K562 (cell line): ENCODE data around the gene MLX. TPM values are rescaled to one million over a fixed set of nuclear protein-coding genes. Genes with fewer than 3 reads are reported as not detected.

ENCODE experiments used
- ATAC-seq: fragments of 200-7000 bp; cut with Tn5 transposase; 3 replicates; pipeline ENCODE4 v1.9.1; 2020; ENCODE audit warnings: moderate library complexity
- BruUV-seq: library from RNA; stranded (reverse); fragments of 400-500 nt; replicated peaks from 2 replicates; lab custom pipeline; 2021; lab: Mats Ljungman, UMichigan
- CTCF ChIA-PET: fragments of 300-600 bp; formaldehyde crosslinking; extraction: SDS; loops from one replicate; lab custom pipeline; 2021; ENCODE audit warnings: low intra/inter-chr PET ratio; lab: Yijun Ruan, JAX
- POLR2A ChIA-PET: fragments of 300-600, 350-650 bp; sonication (Branson Sonifier 250); formaldehyde crosslinking; extraction: SDS; loops from one replicate; lab custom pipeline; 2021; ENCODE audit warnings: antibody characterized with exemption, inconsistent platforms; lab: Yijun Ruan, JAX
- DNase-seq, 4 experiments: peaks; one replicate each; pipeline versions ENCODE4 v3.0.0 to v3.0.0-alpha.2; 2011 to 2018; ENCODE audit warnings: low spot score in 3 of 4, mixed read lengths in 3 of 4; ENCODE audit errors: extremely low read depth in 1 of 4
- FAIRE-seq: peaks from 2 replicates; lab custom pipeline; 2011; peaks lifted over from hg19 to GRCh38; lab: Jason Lieb, UNC
- H2AFZ ChIP-seq: 2 replicates; pipeline ENCODE4 v1.6.0; 2011; ENCODE audit warnings: low read depth, low read length, control low read depth, inconsistent platforms
- H3K27ac ChIP-seq: fragments of 200-600 bp; 3 replicates; pipeline ENCODE4 v1.8.0; 2011; ENCODE audit warnings: low read depth, mild to moderate bottlenecking, control low read depth, inconsistent platforms, low read length, moderate library complexity, mixed read lengths; ENCODE audit errors: extremely low read depth
- H3K27me3 ChIP-seq, 2 experiments: fragments of 300-600 bp in 1 of 2; 2 replicates in 1 of 2; 3 replicates in 1 of 2; pipeline versions ENCODE4 v1.6.0 to v1.8.0; 2011; ENCODE audit warnings: inconsistent platforms in 2 of 2, low read length in 2 of 2, mild to moderate bottlenecking in 1 of 2, mixed read lengths in 1 of 2, moderate library complexity in 1 of 2; ENCODE audit not compliant: control insufficient read depth in 2 of 2, insufficient read depth in 2 of 2
- H3K36me3 ChIP-seq: fragments of 300-600 bp; 3 replicates; pipeline ENCODE4 v1.8.0; 2011; ENCODE audit warnings: mild to moderate bottlenecking, low read length, inconsistent platforms; ENCODE audit not compliant: control insufficient read depth, insufficient read depth
- H3K4me1 ChIP-seq, 2 experiments: fragments of 200-600 bp in 1 of 2; replicated peaks in 1 of 2; 2 replicates in 1 of 2; 3 replicates in 1 of 2; pipeline versions ENCODE4 v1.5.1 to v1.8.0; 2011; ENCODE audit warnings: inconsistent platforms in 2 of 2, low read length in 2 of 2, mild to moderate bottlenecking in 1 of 2, mixed read lengths in 1 of 2, moderate library complexity in 1 of 2; ENCODE audit not compliant: control insufficient read depth in 2 of 2, insufficient read depth in 2 of 2
- H3K4me2 ChIP-seq: 2 replicates; pipeline ENCODE4 v1.6.1; 2011; ENCODE audit warnings: low read length, control low read depth, inconsistent platforms, mixed read lengths; ENCODE audit not compliant: insufficient read depth
- H3K4me3 ChIP-seq: fragments of 200-600 bp; sonication (generic), shearing (Covaris generic); 2 replicates; pipeline ENCODE4 v1.5.1; 2016; ENCODE audit warnings: control low read depth, inconsistent platforms
- H3K79me2 ChIP-seq: fragments of 200-600 bp; 3 replicates; pipeline ENCODE4 v1.8.0; 2011; ENCODE audit warnings: low read length, inconsistent platforms; ENCODE audit not compliant: control insufficient read depth, insufficient read depth
- H3K9ac ChIP-seq, 2 experiments: 2 replicates each; pipeline versions ENCODE4 v1.6.0 to v1.6.1; 2011; ENCODE audit warnings: low read depth in 2 of 2, low read length in 2 of 2, control low read depth in 1 of 2, inconsistent platforms in 1 of 2, mild to moderate bottlenecking in 1 of 2, mixed read lengths in 1 of 2; ENCODE audit not compliant: insufficient read depth in 1 of 2
- H3K9me1 ChIP-seq: one replicate; pipeline ENCODE4 v1.6.0; 2011; ENCODE audit warnings: inconsistent platforms, mild to moderate bottlenecking, low read length, moderate library complexity; ENCODE audit not compliant: control insufficient read depth, insufficient read depth
- H3K9me3 ChIP-seq: replicated peaks from 2 replicates; pipeline ENCODE4 v1.5.1; 2011; ENCODE audit warnings: low read depth, low read length, inconsistent platforms; ENCODE audit not compliant: control insufficient read depth, insufficient read depth
- H4K20me1 ChIP-seq: replicated peaks from 2 replicates; pipeline ENCODE4 v1.6.1; 2011; ENCODE audit warnings: low read length, inconsistent platforms, mixed read lengths; ENCODE audit not compliant: control insufficient read depth, insufficient read depth
- MEIS2 ChIP-seq: fragments of 450-650 bp; IDR thresholded peaks from 2 replicates; pipeline ENCODE4 v1.6.1; 2014; ENCODE audit warnings: mild to moderate bottlenecking; ENCODE audit not compliant: partially characterized antibody
- PBX2 ChIP-seq, 2 experiments: IDR thresholded peaks in 1 of 2; conservative IDR thresholded peaks in 1 of 2; 2 replicates each; pipeline ENCODE4 v1.6.1; 2016; ENCODE audit warnings: low read depth in 2 of 2, mild to moderate bottlenecking in 1 of 2, missing compliant biosample characterization in 1 of 2, missing genetic modification characterization in 1 of 2, moderate library complexity in 1 of 2
- PURB ChIP-seq: sonication (generic); formaldehyde crosslinking; IDR thresholded peaks from 2 replicates; pipeline ENCODE4 v1.9.0; 2021; ENCODE audit warnings: low read depth, mild to moderate bottlenecking, missing genetic modification reagents
- RBM14 ChIP-seq: fragments of 200-400 bp; formaldehyde crosslinking; IDR thresholded peaks from 2 replicates; pipeline ENCODE4 v1.6.1; 2018; ENCODE audit warnings: low read depth, mild to moderate bottlenecking, low read length, moderate library complexity, borderline replicate concordance; ENCODE audit not compliant: insufficient read depth
- ZNF583 ChIP-seq: fragments of 250-450 bp; sonication (Bioruptor Pico); IDR thresholded peaks from 2 replicates; pipeline ENCODE4 v1.4.0; 2020
- WGBS: fragments of 100-300 bp; shearing (Covaris generic); methylation state at CpG from one replicate; pipeline ENCODE4 v1.1.6; 2016; ENCODE audit warnings: low coverage, mixed read lengths; ENCODE audit not compliant: insufficient coverage; ENCODE audit errors: missing lambda C conversion rate; 5-methylcytosine and 5-hydroxymethylcytosine counted together
- in situ Hi-C: fragments of 300-500 bp; cut with MboI; formaldehyde crosslinking; loops from 4 replicates; pipeline ENCODE4 v1.15.0; 2018; ENCODE audit warnings: inconsistent platforms, mixed read lengths
- intact Hi-C: fragments of 100-400 bp; cut with micrococcal nuclease; formaldehyde crosslinking; loops from 2 replicates; pipeline ENCODE4 v1.14.2; 2022
- polyA plus RNA-seq, 8 experiments: library from polyadenylated mRNA; depleted of rRNA in 4 of 8; stranded (reverse) in 5 of 8; unstranded in 3 of 8; fragments of >200 nt; fragmentation: Nextera tagmentation in 2 of 8; fragmentation: Illumina TruSeq in 1 of 8; extraction: Ambion mirVana in 2 of 8; extraction: Trizol in 1 of 8; gene quantifications; 2 replicates each; pipeline versions ENCODE4 v1.2.1 to v1.2.3, GENCODE V29; 2011 to 2014; ENCODE audit warnings: inconsistent platforms in 1 of 8, missing spikeins in 1 of 8
- total RNA-seq, 7 experiments: library from RNA; depleted of rRNA in 6 of 7; stranded (reverse); fragments of >200 nt in 6 of 7; fragmentation: Illumina TruSeq in 2 of 7; extraction: Trizol in 2 of 7; gene quantifications; 2 replicates each; pipeline versions ENCODE4 v1.2.1 to v1.2.3, GENCODE V29; 2011 to 2021; ENCODE audit warnings: low replicate concordance in 1 of 7
- TF ChIP-seq, protein P1 (sequence below): IDR thresholded peaks from 2 replicates; pipeline ENCODE4 v1.6.1; 2011; ENCODE audit warnings: borderline replicate concordance, low read depth, mild to moderate bottlenecking, moderate library complexity, low read length; ENCODE audit not compliant: insufficient read depth, poor library complexity, severe bottlenecking

The MLX gene
- total and polyA plus RNA-seq, 9 of the 15 experiments (the other 6 are each of a cell fraction or from before 2014, with no cell fraction given) = 42.9 to 100 (median 58.9) TPM

DNA sequence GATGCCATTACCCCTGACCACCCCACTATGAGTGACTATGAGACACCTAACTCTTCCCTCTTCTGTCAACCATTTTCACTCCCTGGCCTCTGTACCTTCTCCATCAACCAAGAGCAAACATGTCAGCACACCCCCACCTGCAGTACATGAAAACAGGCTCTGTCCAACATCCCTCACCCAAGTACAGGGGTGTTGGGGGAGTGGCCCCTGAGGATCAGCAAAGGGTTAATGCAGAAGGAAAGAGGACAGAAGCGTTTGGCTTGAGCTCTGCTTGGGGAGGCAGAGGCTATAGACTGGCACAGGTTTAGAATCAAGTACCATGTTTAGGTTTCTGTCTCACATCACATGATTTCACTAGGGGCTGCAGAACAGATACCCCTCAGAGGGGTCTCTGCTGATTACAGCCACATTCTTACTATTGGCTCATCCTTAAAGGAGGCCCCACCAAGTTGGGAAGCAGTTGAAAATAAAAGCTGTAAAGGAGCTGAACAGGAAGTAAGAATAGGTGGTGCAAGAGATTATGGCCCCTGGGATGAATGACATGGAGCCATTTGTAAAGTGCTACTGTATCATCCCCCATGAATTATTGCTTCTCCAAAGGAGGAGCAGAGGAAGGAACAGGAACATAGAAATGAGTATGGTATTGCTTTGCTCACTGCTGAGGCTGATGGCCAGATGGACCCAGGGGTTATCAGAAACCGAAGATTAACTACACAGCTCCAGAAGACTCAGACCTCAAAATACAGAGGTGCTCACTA is 13.1 kb downstream of the MLX start:
- WGBS = 48% methylated on average over 2 of the region's 2 CpGs
- Histone ChIP-seq H3K79me2 (peaks cover 36% of the 10 kb centered on the region), H3K27me3 (no peaks in the 10 kb centered on the region), H3K4me1 (peaks cover 20 to 24% of the 10 kb centered on the region in 2 experiments), H2AFZ (no peak overlapping the region), H3K4me2 (no peak overlapping the region), H3K9ac (no peak overlapping the region), H3K4me3 (no peak overlapping the region), H3K27ac (no peak overlapping the region), H3K36me3 (peaks cover 70% of the 10 kb centered on the region), H3K9me1 (no peaks in the 10 kb centered on the region), H3K9me3 (no peaks in the 10 kb centered on the region), H4K20me1 (no peaks in the 10 kb centered on the region)
- ChIA-PET POLR2A (interaction anchor here (0.6 to 5.7 kb wide), 8 partner anchors 10 to 1570 kb away, joined by 3 to 58 read pairs (median 4); partner anchors contain the start of genes GHDC and MLX), CTCF (interaction anchor here (1.4 kb wide), 1 partner anchor 100 kb away, joined by 3 read pairs; no protein-coding TSS in a partner anchor)
- in situ Hi-C loops (loop anchor here (10.0 kb wide), 1 partner anchor 345 kb away; no protein-coding TSS in a partner anchor), intact Hi-C loops (loop anchor here (5.0 kb wide), 1 partner anchor 182 kb away; the partner anchor contains the start of gene RAMP2)
- ATAC-seq (no peak), DNase-seq (no peak), FAIRE-seq (no peak)
- BruUV-seq = no TSS peak
- no peak for TF ChIP-seq ZNF583 (CRISPR knock-in tag)
- TF ChIP-seq RBM14 = no peak
- no peak for TF ChIP-seq PBX2 (CRISPR knock-in tag; IDR thresholded peaks at IDR 0.05; ENCODE audit: low read depth)
- TF ChIP-seq PBX2 (tag; conservative IDR thresholded peaks at IDR 0.05; ENCODE audit: low read depth) = peak; percentile 72
- TF ChIP-seq PURB (CRISPR knock-in tag) = no peak
- TF ChIP-seq, protein P1, sequence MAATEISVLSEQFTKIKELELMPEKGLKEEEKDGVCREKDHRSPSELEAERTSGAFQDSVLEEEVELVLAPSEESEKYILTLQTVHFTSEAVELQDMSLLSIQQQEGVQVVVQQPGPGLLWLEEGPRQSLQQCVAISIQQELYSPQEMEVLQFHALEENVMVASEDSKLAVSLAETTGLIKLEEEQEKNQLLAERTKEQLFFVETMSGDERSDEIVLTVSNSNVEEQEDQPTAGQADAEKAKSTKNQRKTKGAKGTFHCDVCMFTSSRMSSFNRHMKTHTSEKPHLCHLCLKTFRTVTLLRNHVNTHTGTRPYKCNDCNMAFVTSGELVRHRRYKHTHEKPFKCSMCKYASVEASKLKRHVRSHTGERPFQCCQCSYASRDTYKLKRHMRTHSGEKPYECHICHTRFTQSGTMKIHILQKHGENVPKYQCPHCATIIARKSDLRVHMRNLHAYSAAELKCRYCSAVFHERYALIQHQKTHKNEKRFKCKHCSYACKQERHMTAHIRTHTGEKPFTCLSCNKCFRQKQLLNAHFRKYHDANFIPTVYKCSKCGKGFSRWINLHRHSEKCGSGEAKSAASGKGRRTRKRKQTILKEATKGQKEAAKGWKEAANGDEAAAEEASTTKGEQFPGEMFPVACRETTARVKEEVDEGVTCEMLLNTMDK = no peak
- peak; percentile 51 for TF ChIP-seq MEIS2
